Measurements from ENCODE around the gene SEMA6B.

SEMA6B gene

DNA sequence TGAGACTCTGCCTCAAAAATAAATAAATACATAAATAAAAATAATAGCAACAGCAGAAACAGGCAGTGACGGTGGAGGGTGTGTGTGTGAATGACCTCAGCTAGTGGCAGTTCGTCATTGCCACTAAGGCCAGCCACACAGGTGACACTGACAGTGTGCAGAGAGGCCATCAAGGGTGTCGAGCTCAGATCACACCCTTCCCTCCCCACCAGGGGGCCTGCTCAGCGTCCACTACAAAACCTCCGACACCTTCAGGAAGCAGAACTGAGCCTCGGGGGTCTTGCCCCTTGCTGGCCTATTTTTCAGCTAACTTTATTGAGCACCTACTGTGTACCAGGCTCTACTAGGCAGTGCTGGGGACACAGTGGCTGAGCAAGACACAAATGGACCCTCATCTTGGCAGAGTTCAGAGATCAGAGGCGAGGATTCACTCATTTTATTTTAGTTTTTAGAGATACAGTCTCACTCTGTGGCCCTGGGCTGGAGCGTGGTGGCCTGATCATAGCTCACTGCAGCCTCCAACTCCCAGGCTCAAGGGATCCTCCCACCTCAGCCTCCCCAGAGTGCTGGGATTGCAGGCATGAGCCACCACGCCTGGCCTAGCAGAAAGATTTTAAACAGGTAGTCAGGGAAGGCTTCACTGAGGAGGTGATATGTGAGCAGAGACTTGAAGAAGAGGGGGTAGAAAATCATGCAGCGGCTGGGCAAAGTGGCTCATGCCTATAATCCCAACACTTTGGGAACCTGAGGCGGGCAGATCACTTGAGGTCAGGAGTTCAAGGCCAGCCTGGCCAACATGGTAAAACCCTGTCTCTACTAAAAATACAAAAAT, 30.3 kb upstream of the SEMA6B start:
- ChIA-PET CTCF (interaction anchor here (0.6 to 1.1 kb wide), 3 partner anchors 27 to 47 kb away, joined by 3 to 4 read pairs (median 3); no protein-coding TSS in a partner anchor), POLR2A (ENCODE audit: low non-redundant PET) (no interaction called here)
- no peak for DNase-seq (ENCODE audit: low spot score)
- no peak for TF ChIP-seq CTCF (conservative IDR thresholded peaks at IDR 0.05; ENCODE audit: low read depth)
- H3K27ac ChIP-seq: no peak overlapping the region

- no peak for TF ChIP-seq CTCF (conservative IDR thresholded peaks at IDR 0.05; ENCODE audit: low read depth)
- POLR2A ChIA-PET (ENCODE audit: low non-redundant PET): no interaction called here
- CTCF ChIA-PET: interaction anchor here (0.6 kb wide), 1 partner anchor 12 kb away, joined by 3 read pairs; no protein-coding TSS in a partner anchor
Observed at GRCh38 chr19:4588291-4588761, 28.8 kb upstream of the SEMA6B start.

DNA sequence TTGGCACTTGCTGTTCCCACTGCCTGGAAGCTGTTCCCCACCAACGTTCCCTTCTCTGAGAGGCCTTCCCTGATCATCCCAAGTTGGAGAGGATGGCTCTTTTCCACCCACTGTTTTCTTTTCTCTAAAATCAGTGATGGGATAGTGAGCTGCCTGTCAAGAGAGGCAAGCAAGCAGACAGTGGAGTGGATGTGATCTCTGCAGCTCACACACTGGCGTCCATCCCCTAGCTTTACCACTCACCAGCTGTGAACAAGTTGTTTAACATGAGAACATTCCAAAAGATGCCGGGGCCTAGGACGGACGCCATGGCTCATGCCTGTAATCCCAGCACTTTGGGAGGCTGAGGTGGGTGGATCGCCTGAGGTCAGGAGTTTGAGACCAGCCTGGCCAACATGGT, 28.0 kb upstream of the SEMA6B start:
- ChIA-PET POLR2A (ENCODE audit: low non-redundant PET) (no interaction called here), CTCF (interaction anchor here (0.6 to 0.7 kb wide), 3 partner anchors 11 to 114 kb away, joined by 3 to 5 read pairs (median 3); no protein-coding TSS in a partner anchor)

More at GRCh38 chr19:4588291-4588761, 28.8 kb upstream of the SEMA6B start:
- DNase-seq (ENCODE audit: low spot score): no peak
- no peak overlapping the region for H3K27ac ChIP-seq

DNA sequence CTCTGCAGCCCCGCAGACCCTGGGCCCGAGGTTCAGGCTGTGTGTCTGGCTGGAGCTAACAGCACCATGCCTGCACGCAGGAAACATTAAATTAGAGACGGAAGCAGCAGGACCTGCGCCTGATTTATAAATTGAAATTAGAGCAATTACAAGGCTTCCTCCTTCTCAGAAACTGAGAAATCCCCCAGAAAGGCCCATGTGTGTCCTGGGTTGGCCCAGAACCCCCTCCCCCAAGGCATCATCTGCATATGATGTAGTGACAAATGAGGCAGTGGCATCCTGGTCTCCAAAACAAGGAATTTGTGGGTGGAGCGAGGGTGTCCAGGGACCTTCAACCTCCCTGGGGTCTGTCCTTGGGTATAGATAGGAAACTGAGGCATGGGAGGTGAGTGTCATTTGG, 27.2 kb upstream of the SEMA6B start:
- no peak overlapping the region for H3K27ac ChIP-seq
- no peak for TF ChIP-seq CTCF (conservative IDR thresholded peaks at IDR 0.05; ENCODE audit: low read depth)
- DNase-seq (ENCODE audit: low spot score): no peak
- CTCF ChIA-PET: interaction anchor here (0.6 to 0.8 kb wide), 2 partner anchors 28 to 115 kb away, joined by 5 read pairs; no protein-coding TSS in a partner anchor
- POLR2A ChIA-PET (ENCODE audit: low non-redundant PET): no interaction called here

More for the DNA sequence above, 28.0 kb upstream of the SEMA6B start:
- no peak overlapping the region for H3K27ac ChIP-seq
- no peak for DNase-seq (ENCODE audit: low spot score)
- TF ChIP-seq CTCF (conservative IDR thresholded peaks at IDR 0.05; ENCODE audit: low read depth): no peak

- DNase-seq (ENCODE audit: low spot score): no peak
- ChIA-PET CTCF (interaction anchor here (0.8 kb wide), 1 partner anchor 27 kb away, joined by 5 read pairs; no protein-coding TSS in a partner anchor), POLR2A (ENCODE audit: low non-redundant PET) (no interaction called here)
- no peak overlapping the region for H3K27ac ChIP-seq
- TF ChIP-seq CTCF (conservative IDR thresholded peaks at IDR 0.05; ENCODE audit: low read depth): no peak
Observed at GRCh38 chr19:4586245-4586644, 26.8 kb upstream of the SEMA6B start.

DNA sequence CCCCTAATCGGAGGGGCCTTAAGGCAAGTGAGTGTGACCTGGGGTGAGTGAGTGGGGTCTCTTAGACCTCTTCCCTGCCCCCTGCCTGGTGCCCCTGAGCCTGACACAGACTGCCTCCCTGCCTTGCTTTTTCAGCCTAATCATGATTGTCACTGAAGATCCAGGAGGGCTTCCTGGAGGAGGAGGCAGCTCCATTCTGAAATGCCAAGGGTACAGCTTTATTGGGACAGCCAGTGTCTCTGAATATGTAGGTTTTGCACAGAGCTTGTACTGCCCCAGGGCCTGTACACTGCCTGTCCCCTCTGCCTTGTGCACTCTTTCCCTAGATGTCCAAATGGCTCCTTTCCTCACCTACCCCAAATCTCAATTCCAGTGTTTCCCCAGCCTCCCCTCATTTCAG, 26.1 kb upstream of the SEMA6B start:
- no peak for TF ChIP-seq CTCF (conservative IDR thresholded peaks at IDR 0.05; ENCODE audit: low read depth)
- no peak for DNase-seq (ENCODE audit: low spot score)
- CTCF ChIA-PET: interaction anchor here (0.6 kb wide), 1 partner anchor 157 kb away, joined by 3 read pairs; no protein-coding TSS in a partner anchor
- no peak overlapping the region for H3K27ac ChIP-seq
- POLR2A ChIA-PET (ENCODE audit: low non-redundant PET): no interaction called here
